PC-3 (cell line): Measurements from ENCODE around the gene TMEM250.

ENCODE experiments used
- EZH2 ChIP-seq: fragments of 300-600 bp; sonication (generic); IDR thresholded peaks from one replicate; pipeline ENCODE4 v1.6.1; 2017; ENCODE audit warnings: antibody characterized with exemption, mild to moderate bottlenecking, low read length; ENCODE audit not compliant: unreplicated experiment
- EZH2phosphoT487 ChIP-seq: fragments of 300-600 bp; sonication (generic); IDR thresholded peaks from 2 replicates; pipeline ENCODE4 v1.6.1; 2018; ENCODE audit warnings: mild to moderate bottlenecking, antibody characterized with exemption, low read length, borderline replicate concordance

DNA sequence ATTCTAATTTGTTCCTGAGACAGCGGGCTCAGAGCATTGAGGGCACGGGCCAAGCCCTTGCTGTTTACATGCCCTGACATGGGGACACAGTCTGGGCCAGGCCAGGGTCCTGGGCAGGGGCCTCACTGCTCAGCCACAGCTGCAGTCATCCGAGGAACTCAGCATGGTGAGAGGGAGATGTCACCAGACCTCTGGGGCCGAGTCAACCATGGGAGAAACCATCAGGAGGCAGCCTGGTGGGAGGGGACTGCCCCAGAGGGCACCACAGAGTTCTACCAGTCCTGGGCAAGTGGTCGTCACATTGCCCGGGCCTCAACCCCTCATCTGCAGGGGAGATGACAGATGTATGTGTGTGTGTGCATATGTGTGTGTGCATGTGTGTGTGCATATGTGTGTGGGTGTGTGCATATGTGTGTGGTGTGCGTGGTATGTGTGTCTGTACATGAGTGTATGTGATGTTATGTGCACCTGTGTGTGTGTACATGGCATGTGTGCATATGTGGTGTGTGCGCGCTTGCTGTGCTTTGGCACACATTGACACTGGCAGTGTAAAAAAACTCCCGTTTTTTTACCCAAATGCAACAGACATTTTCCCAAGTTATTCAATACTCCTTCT lies 42.4 kb upstream of the TMEM250 start:
- no peak for TF ChIP-seq EZH2phosphoT487
- no peak for TF ChIP-seq EZH2
